ENCODE results near the gene FARP1.
"Not testable (repeated sequence)": the region's sequence is repeated elsewhere in the genome, so short reads cannot be mapped to it uniquely, and the experiment has no call there.

The FARP1 gene

GRCh38 chr13:98204546-98204945 is 61.7 kb downstream of the FARP1 start:
- DNase-seq, result no peak

- DNase-seq, result no peak
Measured at GRCh38 chr13:98206946-98207345, 64.1 kb downstream of the FARP1 start.

GRCh38 chr13:98207416-98207815 is 64.5 kb downstream of the FARP1 start:
- no peak for DNase-seq

- no peak for DNase-seq
Measured at GRCh38 chr13:98208606-98209005, 65.7 kb downstream of the FARP1 start.

- no peak for DNase-seq
Measured at GRCh38 chr13:98212763-98213162, 69.9 kb downstream of the FARP1 start.

GRCh38 chr13:98213354-98213753 is 70.5 kb downstream of the FARP1 start:
- DNase-seq, result no peak

GRCh38 chr13:98214008-98214643 is 71.2 kb downstream of the FARP1 start:
- no peak for DNase-seq

- no peak for DNase-seq
Measured at GRCh38 chr13:98214707-98215106, 71.8 kb downstream of the FARP1 start.

- DNase-seq, result no peak
Measured at GRCh38 chr13:98215508-98215907, 72.6 kb downstream of the FARP1 start.

GRCh38 chr13:98216135-98216565 is 73.3 kb downstream of the FARP1 start:
- no peak for DNase-seq

GRCh38 chr13:98216711-98217285 is 73.9 kb downstream of the FARP1 start:
- DNase-seq, result no peak

- no peak for DNase-seq
Measured at GRCh38 chr13:98217597-98217996, 74.7 kb downstream of the FARP1 start.

- DNase-seq, result no peak
Measured at GRCh38 chr13:98219685-98220084, 76.8 kb downstream of the FARP1 start.

- no peak for DNase-seq
Measured at GRCh38 chr13:98220271-98220791, 77.4 kb downstream of the FARP1 start.

GRCh38 chr13:98221234-98221633 is 78.3 kb downstream of the FARP1 start:
- DNase-seq, result no peak

- no peak for DNase-seq
Measured at GRCh38 chr13:98222081-98222554, 79.2 kb downstream of the FARP1 start.

GRCh38 chr13:98222816-98223215 is 79.9 kb downstream of the FARP1 start:
- no peak for DNase-seq

- DNase-seq, result no peak
Measured at GRCh38 chr13:98223741-98224140, 80.8 kb downstream of the FARP1 start.

GRCh38 chr13:98224557-98224956 is 81.7 kb downstream of the FARP1 start:
- DNase-seq, result no peak

- no peak for DNase-seq
Measured at GRCh38 chr13:98225036-98225940, 82.4 kb downstream of the FARP1 start.

- no peak for DNase-seq
Measured at GRCh38 chr13:98226496-98226895, 83.6 kb downstream of the FARP1 start.

GRCh38 chr13:98228661-98229341 is 85.9 kb downstream of the FARP1 start:
- no peak for DNase-seq

GRCh38 chr13:98230762-98231161 is 87.9 kb downstream of the FARP1 start:
- DNase-seq, result not testable (repeated sequence)
